Trophoblast cell (in vitro differentiated cells and primary cell): ENCODE results near the gene PRR35.

Experiments used
- DNase-seq, 2 donors: peaks; one replicate each; pipeline ENCODE4 v3.0.0-alpha.2; 2016
- H2AFZ ChIP-seq: 2 replicates; pipeline ENCODE4 v1.6.1; 2013; ENCODE audit warnings: low read length, moderate library complexity, mild to moderate bottlenecking; ENCODE audit not compliant: insufficient read depth, poor library complexity
- H2AK5ac ChIP-seq: 2 replicates; pipeline ENCODE4 v1.6.1; 2013; ENCODE audit warnings: mild to moderate bottlenecking, low read length
- H2BK120ac ChIP-seq: 2 replicates; pipeline ENCODE4 v1.6.1; 2013; ENCODE audit warnings: low read length, mild to moderate bottlenecking, moderate library complexity; ENCODE audit not compliant: insufficient read depth, poor library complexity
- H2BK12ac ChIP-seq: 2 replicates; pipeline ENCODE4 v1.6.1; 2013; ENCODE audit warnings: mild to moderate bottlenecking, low read length, moderate library complexity
- H2BK5ac ChIP-seq: 2 replicates; pipeline ENCODE4 v1.6.1; 2013; ENCODE audit warnings: low read length, low read depth, moderate library complexity, mild to moderate bottlenecking; ENCODE audit not compliant: poor library complexity
- H3K14ac ChIP-seq: 2 replicates; pipeline ENCODE4 v1.6.1; 2013; ENCODE audit warnings: mild to moderate bottlenecking, low read length
- H3K18ac ChIP-seq: 2 replicates; pipeline ENCODE4 v1.6.1; 2013; ENCODE audit warnings: mild to moderate bottlenecking, low read length
- H3K23ac ChIP-seq: 2 replicates; pipeline ENCODE4 v1.6.1; 2013; ENCODE audit warnings: low read length
- H3K27ac ChIP-seq: 2 replicates; pipeline ENCODE4 v1.5.1; 2013; ENCODE audit warnings: low read depth, mild to moderate bottlenecking, inconsistent platforms, low read length, moderate library complexity
- H3K27me3 ChIP-seq: 2 replicates; pipeline ENCODE4 v1.6.1; 2013; ENCODE audit warnings: inconsistent platforms, mild to moderate bottlenecking, low read length, moderate library complexity; ENCODE audit not compliant: insufficient read depth
- H3K36me3 ChIP-seq, 2 experiments: 1 replicate in 1 of 2; 2 replicates in 1 of 2; pipeline ENCODE4 v1.6.1; 2013; ENCODE audit warnings: low read length in 2 of 2, mild to moderate bottlenecking in 2 of 2, moderate library complexity in 1 of 2; ENCODE audit not compliant: insufficient read depth in 2 of 2, control insufficient read depth in 1 of 2
- H3K4ac ChIP-seq: 2 replicates; pipeline ENCODE4 v1.6.1; 2013; ENCODE audit warnings: low read depth, mild to moderate bottlenecking, low read length, moderate library complexity
- H3K4me1 ChIP-seq, 2 experiments: 1 replicate in 1 of 2; 2 replicates in 1 of 2; pipeline ENCODE4 v1.6.1; 2013; ENCODE audit warnings: low read length in 2 of 2, mild to moderate bottlenecking in 2 of 2, moderate library complexity in 1 of 2; ENCODE audit not compliant: insufficient read depth in 2 of 2, control insufficient read depth in 1 of 2
- H3K4me2 ChIP-seq: 2 replicates; pipeline ENCODE4 v1.6.1; 2013; ENCODE audit warnings: inconsistent platforms, mild to moderate bottlenecking, low read length, moderate library complexity
- H3K4me3 ChIP-seq: 2 replicates; pipeline ENCODE4 v1.5.1; 2013; ENCODE audit warnings: mild to moderate bottlenecking, low read depth, low read length, inconsistent platforms
- H3K79me1 ChIP-seq: one replicate; pipeline ENCODE4 v1.6.1; 2013; ENCODE audit warnings: low read length
- H3K79me2 ChIP-seq: 2 replicates; pipeline ENCODE4 v1.6.1; 2013; ENCODE audit warnings: low read length, mild to moderate bottlenecking; ENCODE audit not compliant: control insufficient read depth, insufficient read depth, poor library complexity
- H3K9ac ChIP-seq: 2 replicates; pipeline ENCODE4 v1.6.1; 2013; ENCODE audit warnings: mild to moderate bottlenecking, low read length
- H3K9me3 ChIP-seq: 2 replicates; pipeline ENCODE4 v1.6.1; 2013; ENCODE audit warnings: low read depth, mild to moderate bottlenecking, control low read depth, inconsistent platforms, low read length; ENCODE audit not compliant: insufficient read depth
- H4K12ac ChIP-seq: 2 replicates; pipeline ENCODE4 v1.6.1; 2013; ENCODE audit warnings: low read depth, mild to moderate bottlenecking, low read length, moderate library complexity
- H4K8ac ChIP-seq: 2 replicates; pipeline ENCODE4 v1.6.1; 2013; ENCODE audit warnings: low read depth, mild to moderate bottlenecking, low read length, moderate library complexity
- H4K91ac ChIP-seq: one replicate; pipeline ENCODE4 v1.6.1; 2013; ENCODE audit warnings: low read depth, mild to moderate bottlenecking, low read length, moderate library complexity
- WGBS: extraction: QIAGEN DNeasy Blood & Tissue Kit; methylation state at CpG from one replicate; pipeline ENCODE4 v1.1.7; 2013; ENCODE audit warnings: missing lambda C conversion rate; ENCODE audit not compliant: insufficient read length, insufficient coverage; ENCODE audit errors: extremely low coverage; 5-methylcytosine and 5-hydroxymethylcytosine counted together

Gene PRR35

DNA sequence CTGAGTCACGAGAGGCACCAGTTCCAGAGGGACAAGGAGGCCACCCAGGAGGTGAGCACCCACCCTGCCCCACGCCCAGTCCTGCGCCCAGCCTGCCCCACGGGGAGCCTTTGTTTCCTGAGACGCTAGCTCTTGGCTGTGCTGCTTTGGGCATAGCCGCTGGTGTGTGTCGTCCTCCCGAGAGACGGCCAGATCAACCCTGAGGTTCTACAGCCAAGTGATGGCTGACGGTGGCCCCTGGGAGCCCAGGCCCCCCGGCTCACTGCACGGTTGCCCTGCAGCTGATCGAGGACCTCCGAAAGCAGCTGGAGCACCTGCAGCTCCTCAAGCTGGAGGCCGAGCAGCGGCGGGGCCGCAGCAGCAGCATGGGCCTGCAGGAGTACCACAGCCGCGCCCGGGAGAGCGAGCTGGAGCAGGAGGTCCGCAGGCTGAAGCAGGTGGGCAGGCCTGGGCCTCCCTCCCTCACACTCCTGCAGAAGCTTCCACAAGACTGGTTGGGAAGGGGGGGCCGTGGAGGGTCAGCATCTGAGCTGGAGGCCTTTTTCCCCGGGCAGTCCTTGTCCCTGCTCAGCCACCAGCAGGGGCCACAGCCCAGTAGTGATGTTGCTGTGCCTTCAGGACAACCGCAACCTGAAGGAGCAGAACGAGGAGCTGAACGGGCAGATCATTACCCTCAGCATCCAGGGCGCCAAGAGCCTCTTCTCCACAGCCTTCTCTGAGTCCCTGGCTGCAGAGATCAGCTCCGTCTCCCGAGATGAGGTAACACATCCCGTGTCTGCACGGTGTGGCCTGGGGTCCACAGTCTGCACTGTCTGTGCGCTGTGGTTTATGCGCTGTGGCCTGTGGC, 40.1 kb upstream of the PRR35 start:
- Histone ChIP-seq H3K4me2 (no peak overlapping the region), H2AK5ac (no peak overlapping the region), H2BK120ac (no peak overlapping the region), H3K18ac (no peak overlapping the region), H3K4ac (no peak overlapping the region), H2BK5ac (no peak overlapping the region), H3K79me2 (no peaks in the 10 kb centered on the region), H3K27me3 (no peaks in the 10 kb centered on the region), H2AFZ (no peak overlapping the region), H4K8ac (no peak overlapping the region), H3K36me3 (peaks cover 33 to 44% of the 10 kb centered on the region in 2 experiments), H3K23ac (no peak overlapping the region), H3K79me1 (no peaks in the 10 kb centered on the region), H3K14ac (no peak overlapping the region), H3K9me3 (peaks cover 4% of the 10 kb centered on the region), H3K4me3 (no peak overlapping the region), H2BK12ac (no peak overlapping the region), H3K4me1 (peaks cover under 1% of the 10 kb centered on the region in 2 experiments), H4K12ac (no peak overlapping the region), H3K27ac (no peak overlapping the region), H3K9ac (no peak overlapping the region), H4K91ac (no peak overlapping the region)
- DNase-seq = no peak
- WGBS = no CpG with 5 or more reads among the region's 35 CpGs

DNA sequence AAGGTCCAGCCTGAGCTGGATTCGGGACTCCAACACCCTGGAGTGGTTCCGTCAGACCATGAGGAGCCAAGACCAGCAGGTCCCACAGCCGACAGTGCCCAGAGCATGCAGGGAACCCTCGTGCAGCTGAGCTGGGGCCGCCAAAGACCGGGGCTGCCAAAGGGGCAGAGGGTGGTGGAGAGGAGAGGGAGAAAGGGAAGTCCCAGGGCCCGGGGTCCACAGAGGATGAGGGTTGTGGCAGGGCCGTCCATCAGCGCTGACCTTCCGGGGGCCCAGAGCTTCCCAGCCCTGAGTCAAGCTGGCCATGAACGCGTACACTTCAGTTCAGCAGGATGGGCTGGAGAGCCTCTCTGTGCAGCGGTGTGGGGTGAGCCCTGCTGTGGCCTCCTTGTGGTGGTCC, 39.3 kb upstream of the PRR35 start:
- no peak for DNase-seq
- Histone ChIP-seq H3K79me2 (no peaks in the 10 kb centered on the region), H3K36me3 (peaks cover 27 to 36% of the 10 kb centered on the region in 2 experiments), H3K9me3 (no peaks in the 10 kb centered on the region), H3K23ac (no peak overlapping the region), H2AFZ (no peak overlapping the region), H2BK12ac (no peak overlapping the region), H3K4me1 (peaks cover 4 to 8% of the 10 kb centered on the region in 2 experiments), H3K18ac (no peak overlapping the region), H4K91ac (no peak overlapping the region), H2AK5ac (no peak overlapping the region), H3K27ac (no peak overlapping the region), H3K79me1 (no peaks in the 10 kb centered on the region), H3K9ac (no peak overlapping the region), H3K27me3 (no peaks in the 10 kb centered on the region), H3K4ac (no peak overlapping the region), H3K14ac (no peak overlapping the region), H3K4me3 (no peak overlapping the region), H4K12ac (no peak overlapping the region), H3K4me2 (no peak overlapping the region), H2BK120ac (no peak overlapping the region), H4K8ac (no peak overlapping the region), H2BK5ac (no peak overlapping the region)
- WGBS = no CpG with 5 or more reads among the region's 13 CpGs

DNA sequence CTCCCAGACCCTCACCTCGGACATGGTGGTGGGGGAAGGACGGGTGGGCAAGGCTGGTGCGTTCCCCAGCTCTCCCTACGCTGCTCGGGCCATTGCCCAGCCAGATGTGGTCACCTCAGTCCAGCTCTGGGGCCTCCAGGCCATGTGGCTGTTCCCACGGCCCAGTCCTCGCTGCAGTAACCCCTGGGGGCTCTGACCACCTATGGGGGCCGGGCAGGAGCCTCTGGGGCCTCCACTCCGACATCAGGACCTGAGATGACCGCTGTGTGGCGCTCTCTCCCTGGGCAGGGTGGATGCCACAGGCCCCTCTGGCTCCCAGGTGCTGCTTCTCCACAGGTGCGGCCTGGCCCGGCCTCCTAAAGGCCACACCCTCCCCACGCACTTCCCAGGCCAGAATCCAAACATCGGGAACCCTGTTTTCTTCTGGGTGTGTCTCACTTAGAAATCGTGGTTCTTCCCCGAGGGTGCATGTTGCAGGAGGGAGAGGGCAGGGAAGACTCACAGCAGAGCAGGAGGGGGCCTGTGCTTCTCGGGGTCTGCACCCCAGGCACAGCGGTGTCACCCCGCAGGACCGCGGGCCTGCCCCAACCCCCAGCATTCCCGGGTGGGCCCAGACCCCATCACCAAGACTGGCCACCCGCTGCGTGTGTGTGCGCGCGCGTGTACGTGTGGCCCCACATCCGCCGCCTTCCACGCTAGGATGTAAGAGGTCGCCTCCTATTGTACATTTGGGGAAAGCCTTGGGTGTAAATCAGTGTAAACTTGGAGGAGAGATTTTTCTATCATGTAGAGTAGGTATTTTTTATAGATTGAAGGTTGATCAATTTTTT, 38.6 kb upstream of the PRR35 start:
- Histone ChIP-seq H3K36me3 (peaks cover 23 to 31% of the 10 kb centered on the region in 2 experiments), H3K79me2 (peaks cover 2% of the 10 kb centered on the region), H3K4me2 (no peak overlapping the region), H4K8ac (no peak overlapping the region), H3K79me1 (peaks cover under 1% of the 10 kb centered on the region), H2AFZ (no peak overlapping the region), H4K12ac (no peak overlapping the region), H3K9me3 (no peaks in the 10 kb centered on the region), H2BK5ac (no peak overlapping the region), H2AK5ac (no peak overlapping the region), H4K91ac (no peak overlapping the region), H3K4ac (no peak overlapping the region), H3K9ac (no peak overlapping the region), H3K4me3 (no peak overlapping the region), H3K23ac (no peak overlapping the region), H3K27ac (no peak overlapping the region), H2BK12ac (no peak overlapping the region), H2BK120ac (no peak overlapping the region), H3K27me3 (no peaks in the 10 kb centered on the region), H3K14ac (no peak overlapping the region), H3K18ac (no peak overlapping the region), H3K4me1 (peaks cover 12 to 16% of the 10 kb centered on the region in 2 experiments)
- no peak for DNase-seq
- WGBS = no CpG with 5 or more reads among the region's 34 CpGs

DNA sequence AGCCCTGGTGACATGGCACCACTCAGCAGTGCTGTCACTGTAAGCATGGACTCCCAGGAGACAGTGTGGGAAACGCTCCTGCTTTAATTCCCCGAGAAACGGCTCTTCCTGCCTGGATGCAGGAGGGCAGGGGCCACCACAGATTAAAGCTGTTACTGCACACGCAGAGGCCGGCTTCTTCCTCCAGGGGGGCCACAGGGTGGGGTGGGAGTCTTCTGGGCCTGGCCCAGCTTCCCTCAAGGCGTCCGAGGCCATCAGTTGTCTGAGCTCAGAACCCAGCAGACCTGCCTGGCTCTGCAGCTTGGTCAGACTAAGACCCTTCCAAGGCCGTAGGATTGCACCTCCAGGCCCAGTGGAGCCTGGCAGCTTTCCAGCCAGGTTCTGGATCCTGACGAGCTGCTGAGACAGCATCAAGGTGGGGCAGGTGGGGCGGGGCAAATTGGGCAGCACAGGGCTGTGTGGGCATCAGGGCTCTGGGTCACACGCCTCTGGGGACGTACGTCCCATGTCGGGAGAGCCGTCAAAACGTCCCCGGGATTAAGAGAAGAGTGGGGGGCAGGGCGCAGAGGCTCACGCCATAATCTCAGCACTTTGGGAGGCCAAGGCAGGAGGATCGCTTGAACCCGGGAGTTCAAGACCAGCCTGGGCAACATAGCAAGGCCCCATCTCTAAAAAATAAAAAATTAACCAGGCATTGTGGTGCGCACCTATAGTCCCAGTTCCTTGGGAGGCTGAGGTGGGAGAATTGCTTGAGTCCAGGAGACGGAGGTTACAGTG, 37.7 kb upstream of the PRR35 start:
- WGBS = no CpG with 5 or more reads among the region's 23 CpGs
- DNase-seq = no peak
- H4K91ac ChIP-seq = no peak overlapping the region
- H3K4me3 ChIP-seq = no peak overlapping the region
- no peak overlapping the region for H3K14ac ChIP-seq
- peaks cover 10% of the 10 kb centered on the region for H3K79me1 ChIP-seq
- no peak overlapping the region for H3K27ac ChIP-seq
- H2BK120ac ChIP-seq = no peak overlapping the region
- no peaks in the 10 kb centered on the region for H3K27me3 ChIP-seq
- no peak overlapping the region for H2BK5ac ChIP-seq
- no peaks in the 10 kb centered on the region for H3K9me3 ChIP-seq
- H3K36me3 ChIP-seq = peaks cover 23 to 27% of the 10 kb centered on the region in 2 experiments
- H3K79me2 ChIP-seq = peaks cover 9% of the 10 kb centered on the region
- peaks cover 12 to 17% of the 10 kb centered on the region in 2 experiments for H3K4me1 ChIP-seq
- no peak overlapping the region for H2AK5ac ChIP-seq
- no peak overlapping the region for H3K18ac ChIP-seq
- H3K9ac ChIP-seq = no peak overlapping the region
- no peak overlapping the region for H4K8ac ChIP-seq
- H2BK12ac ChIP-seq = no peak overlapping the region
- no peak overlapping the region for H3K23ac ChIP-seq
- no peak overlapping the region for H4K12ac ChIP-seq
- H2AFZ ChIP-seq = no peak overlapping the region
- no peak overlapping the region for H3K4me2 ChIP-seq
- no peak overlapping the region for H3K4ac ChIP-seq
